ENCODE measurements around the gene OSBPL3. TPM values are rescaled to one million over a fixed set of nuclear protein-coding genes. Genes with fewer than 3 reads are reported as not detected.

Gene OSBPL3
- total and polyA plus RNA-seq, 8 donors, result 2.0 to 25.0 (median 9.9) TPM

GRCh38 chr7:25005658-25006057 is 25.7 kb upstream of the OSBPL3 start:
- DNase-seq, result no peak
- intact Hi-C loops (cut with DNase I; ENCODE audit: low total_unique reads), result no loop called here
- 75 to 86% (median 82%) methylated on average over 3 of the region's 3 CpGs for WGBS, 5 donors

DNA sequence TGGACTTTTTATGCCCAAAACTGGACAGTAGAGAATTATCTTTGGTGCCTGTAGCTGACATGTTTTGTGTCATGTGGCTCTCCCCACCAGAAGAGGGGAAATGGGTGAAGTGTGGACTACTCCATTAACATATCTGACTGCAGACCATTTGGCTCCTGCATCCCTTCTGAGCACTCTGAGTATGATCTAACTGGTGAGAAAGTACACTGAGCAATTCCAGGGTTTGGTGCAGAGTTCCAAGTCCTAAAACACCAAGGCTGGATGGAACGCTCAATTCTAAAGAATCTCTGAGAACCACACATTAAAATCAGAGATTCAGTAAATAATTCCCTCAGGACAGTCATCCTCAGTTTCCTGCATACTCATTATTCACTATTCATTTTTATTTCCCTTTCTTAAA is 22.8 kb upstream of the OSBPL3 start:
- Histone ChIP-seq H3K27me3 (peaks cover 0 to 4% (median 0%) of the 10 kb centered on the region in 3 donors), H3K27ac (no peak overlapping the region), H3K36me3 (no peaks in the 10 kb centered on the region), H3K4me3 (no peak overlapping the region), H3K9me3 (peaks cover 0 to 9% (median 5%) of the 10 kb centered on the region in 4 donors), H3K4me1 (no peaks in the 10 kb centered on the region)
- DNase-seq, result no peak
- WGBS, 5 donors, result 86 to 96% (median 92%) methylated on average over 1 of the region's 1 CpG
- no peak for TF ChIP-seq CTCF (IDR thresholded peaks at IDR 0.05)
- intact Hi-C loops (cut with DNase I; ENCODE audit: low total_unique reads), result no loop called here

More at GRCh38 chr7:25005658-25006057, 25.7 kb upstream of the OSBPL3 start:
- Histone ChIP-seq H3K27me3 (peaks cover 0 to 4% (median 0%) of the 10 kb centered on the region in 3 donors), H3K36me3 (no peaks in the 10 kb centered on the region), H3K4me3 (no peak overlapping the region), H3K9me3 (peaks cover 0 to 8% (median 5%) of the 10 kb centered on the region in 4 donors), H3K27ac (no peak overlapping the region), H3K4me1 (no peaks in the 10 kb centered on the region)
- TF ChIP-seq CTCF (IDR thresholded peaks at IDR 0.05) (no peak), POLR2A (IDR thresholded peaks at IDR 0.05) (no peak), POLR2AphosphoS5 (IDR thresholded peaks at IDR 0.05) (no peak), EP300 (IDR thresholded peaks at IDR 0.05) (no peak)

DNA sequence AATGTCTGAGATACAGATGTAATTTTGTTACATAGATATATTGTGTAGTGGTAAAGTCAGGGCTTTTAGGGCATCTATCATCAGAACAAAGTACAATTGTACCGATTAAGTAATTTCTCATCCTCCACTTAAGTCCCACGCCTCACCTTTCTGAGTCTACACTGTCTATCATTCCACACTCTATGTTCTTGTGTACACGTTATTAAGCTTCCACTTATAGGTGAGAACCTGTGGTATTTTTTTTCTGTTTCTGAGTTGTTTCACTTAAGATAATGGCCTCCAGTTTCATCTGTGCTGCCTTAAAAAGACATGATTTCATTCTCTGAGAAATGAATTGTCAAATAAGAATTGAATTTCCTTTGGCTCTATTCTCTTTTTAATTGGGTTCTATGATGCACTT is 15.5 kb upstream of the OSBPL3 start:
- Histone ChIP-seq H3K36me3 (no peaks in the 10 kb centered on the region), H3K27me3 (no peaks in the 10 kb centered on the region), H3K27ac (no peak overlapping the region), H3K4me3 (no peak overlapping the region), H3K9me3 (peaks cover 0 to 1% (median under 1%) of the 10 kb centered on the region in 4 donors), H3K4me1 (no peaks in the 10 kb centered on the region)
- 52 to 64% (median 58%) methylated on average over 3 of the region's 3 CpGs for WGBS, 5 donors
- no peak for TF ChIP-seq EP300 (IDR thresholded peaks at IDR 0.05)
- TF ChIP-seq POLR2AphosphoS5 (IDR thresholded peaks at IDR 0.05), result no peak
- TF ChIP-seq CTCF (IDR thresholded peaks at IDR 0.05), result no peak
- TF ChIP-seq POLR2A (IDR thresholded peaks at IDR 0.05), result no peak
- intact Hi-C loops (cut with DNase I; ENCODE audit: low total_unique reads), result no loop called here
- DNase-seq, result no peak

DNA sequence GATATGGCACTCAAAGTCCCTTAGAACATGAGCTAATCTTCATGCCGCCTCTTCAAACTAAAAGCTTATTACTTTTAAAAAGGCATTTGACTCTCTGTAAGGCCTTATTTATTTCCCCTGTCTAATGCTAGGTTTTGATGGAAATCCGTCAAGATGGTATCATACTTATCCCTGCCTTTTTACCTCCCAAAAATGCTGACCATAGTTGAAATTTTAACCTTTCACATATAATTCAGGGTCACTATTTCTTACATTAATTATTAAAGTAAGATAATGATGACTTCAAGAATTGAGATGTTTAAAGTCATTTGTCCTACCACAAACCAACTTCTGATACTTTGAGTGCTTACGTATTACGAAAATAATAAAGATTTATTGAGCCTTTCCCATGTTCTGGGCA is 12.3 kb upstream of the OSBPL3 start:
- Histone ChIP-seq H3K4me3 (no peak overlapping the region), H3K27ac (no peak overlapping the region), H3K4me1 (no peaks in the 10 kb centered on the region), H3K27me3 (no peaks in the 10 kb centered on the region), H3K9me3 (no peaks in the 10 kb centered on the region), H3K36me3 (no peaks in the 10 kb centered on the region)
- no peak for TF ChIP-seq CTCF (IDR thresholded peaks at IDR 0.05)
- no peak for TF ChIP-seq EP300 (IDR thresholded peaks at IDR 0.05)
- no peak for TF ChIP-seq POLR2A (IDR thresholded peaks at IDR 0.05)
- TF ChIP-seq POLR2AphosphoS5 (IDR thresholded peaks at IDR 0.05), result no peak
- intact Hi-C loops (cut with DNase I; ENCODE audit: low total_unique reads), result no loop called here
- 93 to 96% (median 95%) methylated on average over 4 of the region's 4 CpGs for WGBS, 5 donors
- DNase-seq, result no peak
